Measurements from ENCODE around the gene LCE1D. TPM values are rescaled to one million over a fixed set of nuclear protein-coding genes. Genes with fewer than 3 reads are reported as not detected.

LCE1D gene
- total and polyA plus RNA-seq, 2 experiments from 2014 or later: not detected

DNA sequence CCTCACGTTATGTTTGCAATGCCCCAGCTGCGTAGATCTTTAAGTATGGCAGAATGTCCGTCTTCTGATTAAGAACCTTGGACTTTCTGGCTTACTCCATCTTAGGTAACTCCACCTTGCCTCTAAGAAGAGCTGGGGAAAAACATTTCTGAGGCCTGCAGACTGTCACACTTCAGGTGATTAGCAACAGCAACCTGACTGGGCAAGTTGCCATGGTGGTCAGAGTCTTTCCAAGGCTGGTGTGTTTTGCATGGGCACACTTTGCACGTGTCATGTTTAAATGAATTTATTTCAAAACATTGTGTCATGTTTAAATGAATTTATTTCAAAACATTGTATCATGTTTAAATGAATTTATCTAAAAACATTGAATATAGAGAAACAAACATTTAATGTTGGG, 37.9 kb upstream of the LCE1D start (continued):
- TF ChIP-seq ZNF462 (CRISPR knock-in tag; IDR thresholded peaks at IDR 0.05) (no peak), ZNF331 (CRISPR knock-in tag; IDR thresholded peaks at IDR 0.05; ENCODE audit: low read depth) (no peak), ZNF114 (CRISPR knock-in tag; IDR thresholded peaks at IDR 0.05) (no peak), POLR2AphosphoS5 (IDR thresholded peaks at IDR 0.05; ENCODE audit: low read depth) (no peak), STAT1 (IDR thresholded peaks at IDR 0.05; ENCODE audit: unreplicated experiment) (no peak), JUNB (IDR thresholded peaks at IDR 0.05; ENCODE audit: unreplicated experiment) (no peak), CREB1 (CRISPR knock-in tag; IDR thresholded peaks at IDR 0.05; ENCODE audit: low read depth) (no peak), CTCF (conservative IDR thresholded peaks at IDR 0.05; ENCODE audit: low read depth in 2 of 2) (no peak)
- TF ChIP-seq, protein P1, sequence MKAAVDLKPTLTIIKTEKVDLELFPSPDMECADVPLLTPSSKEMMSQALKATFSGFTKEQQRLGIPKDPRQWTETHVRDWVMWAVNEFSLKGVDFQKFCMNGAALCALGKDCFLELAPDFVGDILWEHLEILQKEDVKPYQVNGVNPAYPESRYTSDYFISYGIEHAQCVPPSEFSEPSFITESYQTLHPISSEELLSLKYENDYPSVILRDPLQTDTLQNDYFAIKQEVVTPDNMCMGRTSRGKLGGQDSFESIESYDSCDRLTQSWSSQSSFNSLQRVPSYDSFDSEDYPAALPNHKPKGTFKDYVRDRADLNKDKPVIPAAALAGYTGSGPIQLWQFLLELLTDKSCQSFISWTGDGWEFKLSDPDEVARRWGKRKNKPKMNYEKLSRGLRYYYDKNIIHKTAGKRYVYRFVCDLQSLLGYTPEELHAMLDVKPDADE (IDR thresholded peaks at IDR 0.05): no peak

Data from GM23338 (cell line).